Measurements from ENCODE around the gene KLHL30. TPM values are rescaled to one million over a fixed set of nuclear protein-coding genes. Genes with fewer than 3 reads are reported as not detected.

KLHL30 gene
- total RNA-seq, 1 experiment from 2014 or later = 0.61 TPM

DNA sequence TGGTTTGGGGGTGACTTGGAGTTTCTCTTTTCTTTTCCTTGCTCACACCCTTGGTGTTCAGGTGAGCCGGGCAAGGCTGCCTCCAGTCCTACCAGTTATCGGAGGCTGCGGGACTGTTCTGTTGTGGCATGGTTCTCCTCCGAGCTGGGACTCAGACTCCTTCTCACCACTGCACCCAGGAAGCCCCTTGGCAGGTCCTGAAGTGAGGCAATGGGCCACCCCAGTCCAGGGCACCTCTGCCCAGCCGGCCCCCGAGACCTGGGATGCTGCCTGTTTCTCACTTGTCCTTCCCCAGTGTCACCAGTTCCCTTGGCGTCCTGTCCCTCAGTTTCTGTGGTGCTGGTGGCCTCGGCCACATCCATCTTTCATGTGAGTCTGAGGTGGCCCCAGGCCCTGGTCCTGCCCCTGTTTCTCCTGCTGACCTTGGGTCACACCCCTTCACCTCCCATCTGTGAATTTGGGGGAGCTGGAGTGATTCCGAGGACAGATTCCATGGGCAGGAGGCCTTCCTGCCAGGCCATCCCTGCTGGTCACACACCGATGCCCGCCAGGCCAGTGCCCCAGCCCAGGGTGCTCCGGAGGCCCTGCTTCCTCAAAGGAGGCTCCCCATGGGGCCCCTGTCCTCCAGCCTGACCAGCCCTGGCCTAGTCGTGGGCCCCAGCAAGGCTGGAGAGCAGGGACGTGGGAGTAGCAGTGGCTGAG lies 6.6 kb upstream of the KLHL30 start:
- Histone ChIP-seq H3K9me2 (ENCODE audit: insufficient read depth) (no peaks in the 10 kb centered on the region), H4K20me1 (ENCODE audit: insufficient read depth) (no peaks in the 10 kb centered on the region), H3K79me2 (ENCODE audit: insufficient read depth, low read length) (no peaks in the 10 kb centered on the region), H3K4me3 (replicated peaks in 1 of 2; ENCODE audit: low read depth in 1 of 2, low read length in 2 of 2) (no peak overlapping the region), H2AFZ (ENCODE audit: low read depth, low read length, poor library complexity, severe bottlenecking) (no peak overlapping the region), H3K4me1 (ENCODE audit: control insufficient read depth in 1 of 2, insufficient read depth in 2 of 2, low read length in 2 of 2) (no peaks in the 10 kb centered on the region), H3K4me2 (ENCODE audit: low read length) (no peak overlapping the region), H3K36me3 (ENCODE audit: control insufficient read depth in 1 of 2, insufficient read depth in 2 of 2, low read length in 2 of 2) (no peaks in the 10 kb centered on the region), H3K9me3 (ENCODE audit: control insufficient read depth in 1 of 2, insufficient read depth in 1 of 2, low read depth in 1 of 2, low read length in 2 of 2) (no peaks in the 10 kb centered on the region; a peak in 1 of 4 replicates), H3K27ac (ENCODE audit: low read depth, low read length) (no peak overlapping the region; the same call in 1 of the 2 replicates), H3K27me3 (ENCODE audit: insufficient read depth, low read length) (no peaks in the 10 kb centered on the region), H3K9ac (ENCODE audit: low read length) (no peak overlapping the region)
- ChIA-PET RAD21 (ENCODE audit: low non-redundant PET in 1 of 2, low total read pairs in 2 of 2, uncharacterized antibody in 2 of 2, unreplicated experiment in 2 of 2) (no interaction called here), POLR2A (no interaction called here), CTCF (no interaction called here)
- intact Hi-C loops (cut with micrococcal nuclease) = no loop called here
- ATAC-seq (no peak), DNase-seq (ENCODE audit: low read depth, low spot score) (no peak)
- no TSS peak for BruUV-seq (replicated peaks)
- no peak for TF ChIP-seq EZH2phosphoT487 (IDR thresholded peaks at IDR 0.05; ENCODE audit: borderline replicate concordance)
- no peak for TF ChIP-seq ELF1 (IDR thresholded peaks at IDR 0.05; ENCODE audit: borderline replicate concordance, low read depth)
- TF ChIP-seq, protein P1, sequence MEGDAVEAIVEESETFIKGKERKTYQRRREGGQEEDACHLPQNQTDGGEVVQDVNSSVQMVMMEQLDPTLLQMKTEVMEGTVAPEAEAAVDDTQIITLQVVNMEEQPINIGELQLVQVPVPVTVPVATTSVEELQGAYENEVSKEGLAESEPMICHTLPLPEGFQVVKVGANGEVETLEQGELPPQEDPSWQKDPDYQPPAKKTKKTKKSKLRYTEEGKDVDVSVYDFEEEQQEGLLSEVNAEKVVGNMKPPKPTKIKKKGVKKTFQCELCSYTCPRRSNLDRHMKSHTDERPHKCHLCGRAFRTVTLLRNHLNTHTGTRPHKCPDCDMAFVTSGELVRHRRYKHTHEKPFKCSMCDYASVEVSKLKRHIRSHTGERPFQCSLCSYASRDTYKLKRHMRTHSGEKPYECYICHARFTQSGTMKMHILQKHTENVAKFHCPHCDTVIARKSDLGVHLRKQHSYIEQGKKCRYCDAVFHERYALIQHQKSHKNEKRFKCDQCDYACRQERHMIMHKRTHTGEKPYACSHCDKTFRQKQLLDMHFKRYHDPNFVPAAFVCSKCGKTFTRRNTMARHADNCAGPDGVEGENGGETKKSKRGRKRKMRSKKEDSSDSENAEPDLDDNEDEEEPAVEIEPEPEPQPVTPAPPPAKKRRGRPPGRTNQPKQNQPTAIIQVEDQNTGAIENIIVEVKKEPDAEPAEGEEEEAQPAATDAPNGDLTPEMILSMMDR (IDR thresholded peaks at IDR 0.05 in 2 of 3, conservative IDR thresholded peaks at IDR 0.05 in 1 of 3; ENCODE audit: borderline replicate concordance in 1 of 3, insufficient read depth in 1 of 3, low read depth in 2 of 3, low read length in 2 of 3) = no peak
- no peak for TF ChIP-seq RAD21 (IDR thresholded peaks at IDR 0.05; ENCODE audit: low read depth)
- TF ChIP-seq, protein P2, sequence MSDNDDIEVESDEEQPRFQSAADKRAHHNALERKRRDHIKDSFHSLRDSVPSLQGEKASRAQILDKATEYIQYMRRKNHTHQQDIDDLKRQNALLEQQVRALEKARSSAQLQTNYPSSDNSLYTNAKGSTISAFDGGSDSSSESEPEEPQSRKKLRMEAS (IDR thresholded peaks at IDR 0.05) = no peak
- TF ChIP-seq CEBPB (IDR thresholded peaks at IDR 0.05; ENCODE audit: low read depth) = no peak
- TF ChIP-seq YY1 (IDR thresholded peaks at IDR 0.05; ENCODE audit: extremely low read depth, insufficient replicate concordance, low read depth, low read length) = no peak
- no peak for TF ChIP-seq EGR1 (IDR thresholded peaks at IDR 0.05; ENCODE audit: low read depth)
- TF ChIP-seq POLR2A (IDR thresholded peaks at IDR 0.05; ENCODE audit: borderline replicate concordance, extremely low read depth, insufficient read depth, insufficient read length) = no peak
- TF ChIP-seq EZH2 (IDR thresholded peaks at IDR 0.05) = no peak
- no peak for TF ChIP-seq ZFX (IDR thresholded peaks at IDR 0.05)
- TF ChIP-seq POLR2AphosphoS5 (IDR thresholded peaks at IDR 0.05; ENCODE audit: low read depth, low read length) = no peak
- TF ChIP-seq CBX3 (IDR thresholded peaks at IDR 0.05; ENCODE audit: low read depth) = no peak
- TF ChIP-seq, protein P3, sequence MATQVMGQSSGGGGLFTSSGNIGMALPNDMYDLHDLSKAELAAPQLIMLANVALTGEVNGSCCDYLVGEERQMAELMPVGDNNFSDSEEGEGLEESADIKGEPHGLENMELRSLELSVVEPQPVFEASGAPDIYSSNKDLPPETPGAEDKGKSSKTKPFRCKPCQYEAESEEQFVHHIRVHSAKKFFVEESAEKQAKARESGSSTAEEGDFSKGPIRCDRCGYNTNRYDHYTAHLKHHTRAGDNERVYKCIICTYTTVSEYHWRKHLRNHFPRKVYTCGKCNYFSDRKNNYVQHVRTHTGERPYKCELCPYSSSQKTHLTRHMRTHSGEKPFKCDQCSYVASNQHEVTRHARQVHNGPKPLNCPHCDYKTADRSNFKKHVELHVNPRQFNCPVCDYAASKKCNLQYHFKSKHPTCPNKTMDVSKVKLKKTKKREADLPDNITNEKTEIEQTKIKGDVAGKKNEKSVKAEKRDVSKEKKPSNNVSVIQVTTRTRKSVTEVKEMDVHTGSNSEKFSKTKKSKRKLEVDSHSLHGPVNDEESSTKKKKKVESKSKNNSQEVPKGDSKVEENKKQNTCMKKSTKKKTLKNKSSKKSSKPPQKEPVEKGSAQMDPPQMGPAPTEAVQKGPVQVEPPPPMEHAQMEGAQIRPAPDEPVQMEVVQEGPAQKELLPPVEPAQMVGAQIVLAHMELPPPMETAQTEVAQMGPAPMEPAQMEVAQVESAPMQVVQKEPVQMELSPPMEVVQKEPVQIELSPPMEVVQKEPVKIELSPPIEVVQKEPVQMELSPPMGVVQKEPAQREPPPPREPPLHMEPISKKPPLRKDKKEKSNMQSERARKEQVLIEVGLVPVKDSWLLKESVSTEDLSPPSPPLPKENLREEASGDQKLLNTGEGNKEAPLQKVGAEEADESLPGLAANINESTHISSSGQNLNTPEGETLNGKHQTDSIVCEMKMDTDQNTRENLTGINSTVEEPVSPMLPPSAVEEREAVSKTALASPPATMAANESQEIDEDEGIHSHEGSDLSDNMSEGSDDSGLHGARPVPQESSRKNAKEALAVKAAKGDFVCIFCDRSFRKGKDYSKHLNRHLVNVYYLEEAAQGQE (IDR thresholded peaks at IDR 0.05; ENCODE audit: low read depth) = no peak
- TF ChIP-seq JUND (IDR thresholded peaks at IDR 0.05) = no peak
- no peak for TF ChIP-seq TCF7L2 (IDR thresholded peaks at IDR 0.05; ENCODE audit: borderline replicate concordance, extremely low read depth, insufficient read depth, insufficient read length)
